Measurements from ENCODE around the gene NCOR2. TPM values are rescaled to one million over a fixed set of nuclear protein-coding genes. Genes with fewer than 3 reads are reported as not detected.
A peak's percentile ranks its signal among the peaks of the same experiment; 100 is the strongest.

NCOR2 gene
- total RNA-seq: 10 to 100 TPM; 92.9 to 99.9 TPM

DNA sequence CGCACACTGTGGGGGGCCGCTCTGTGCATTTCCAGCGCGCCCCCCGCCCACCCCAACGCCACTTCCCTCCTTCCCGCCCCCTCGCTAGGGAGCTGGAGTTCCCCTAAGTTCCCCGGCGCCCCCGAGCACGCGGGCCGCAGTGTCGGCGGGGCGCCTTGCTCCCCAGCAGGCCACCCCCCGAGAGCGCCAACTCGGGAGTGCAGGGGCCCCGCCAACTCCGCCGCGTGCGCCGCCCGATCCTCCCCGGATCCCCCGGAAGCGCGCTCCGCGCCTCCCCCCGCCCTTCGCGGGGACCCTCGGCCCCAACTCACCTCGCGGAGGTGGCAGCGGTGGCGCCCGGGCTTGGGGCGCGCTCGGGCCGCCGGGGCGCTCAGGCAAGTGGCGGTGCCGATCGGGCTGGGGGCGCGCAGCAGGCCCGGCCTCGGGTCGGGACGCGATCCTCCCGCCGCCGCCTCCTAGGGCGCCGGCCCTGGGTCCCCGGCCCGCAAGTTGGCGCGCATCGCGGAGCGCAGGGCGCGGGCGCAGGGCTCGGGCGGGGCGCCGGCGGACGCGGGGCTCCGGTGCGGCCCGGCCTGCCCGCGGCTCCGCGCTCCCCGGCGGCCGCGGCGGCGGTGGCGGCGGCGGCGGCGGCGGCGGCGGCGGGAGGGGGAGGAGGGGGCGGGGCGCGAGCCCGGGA lies at the start of gene NCOR2:
Gene NCOR2, minus strand, starts transcription at position 616 of the 676 bp plus-strand sequence. CDS start 72,361 bp downstream, outside the sequence.
- POLR2A ChIA-PET: no interaction called here
- Mint-ChIP-seq H3K27me3 (ENCODE audit: low read depth) (peaks cover 5% of the 10 kb centered on the region), H3K4me3 (peak within 1 kb of the TSS; percentile 94), H3K9me3 (ENCODE audit: insufficient read depth) (no peaks in the 10 kb centered on the region), H3K27ac (peak within 1 kb of the TSS; percentile 86), H3K4me1 (ENCODE audit: low read depth) (peaks cover 29% of the 10 kb centered on the region), H3K36me3 (ENCODE audit: low read depth) (no peaks in the 10 kb centered on the region)
- peak; percentile 43 for ATAC-seq
- DNase-seq: peak; percentile 60
- CTCF ChIA-PET: no interaction called here

DNA sequence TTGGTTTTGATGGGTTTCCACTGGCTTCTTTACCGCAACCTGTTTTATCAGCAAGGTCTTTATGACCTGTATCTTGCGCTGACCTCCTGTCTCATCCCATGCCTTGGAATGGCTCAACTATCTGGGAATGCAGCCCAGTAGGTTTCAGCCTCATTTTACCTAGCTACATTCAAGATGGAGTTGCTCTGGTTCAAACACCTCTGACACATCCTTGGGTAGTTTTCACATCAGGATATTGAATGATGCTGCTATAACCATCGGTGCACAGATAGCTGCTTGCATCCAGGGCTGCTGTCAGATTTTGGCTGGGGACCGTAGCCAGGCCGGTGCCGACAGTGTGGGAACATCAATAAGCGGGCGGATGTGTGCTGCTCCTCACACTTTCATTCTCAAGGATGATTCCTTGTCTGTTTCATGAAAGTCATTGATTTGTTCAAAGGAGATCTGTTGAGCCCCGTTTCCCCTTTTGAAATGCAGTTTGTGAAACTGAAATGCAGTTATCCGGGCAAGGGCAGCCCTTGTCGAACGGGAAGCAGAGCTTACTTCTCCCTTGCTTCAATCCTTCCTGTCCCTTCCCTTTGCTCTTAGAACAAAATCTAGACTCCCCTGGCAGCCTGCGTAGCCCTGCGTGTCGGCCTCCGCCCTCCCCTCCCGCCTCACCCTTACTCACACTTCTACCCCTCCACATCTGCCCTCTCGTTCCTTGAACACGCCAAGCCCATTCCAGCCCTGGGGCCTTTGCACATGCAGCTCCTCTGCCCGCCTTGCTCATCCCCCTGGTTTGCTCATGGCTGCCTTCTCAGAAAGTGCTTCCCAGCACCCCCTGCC lies 49.2 kb upstream of the NCOR2 start:
- CTCF ChIA-PET: no interaction called here
- Mint-ChIP-seq H3K9me3 (ENCODE audit: insufficient read depth) (no peaks in the 10 kb centered on the region), H3K4me1 (ENCODE audit: low read depth) (no peaks in the 10 kb centered on the region), H3K27ac (no peak overlapping the region), H3K36me3 (ENCODE audit: low read depth) (no peaks in the 10 kb centered on the region), H3K4me3 (no peak overlapping the region), H3K27me3 (ENCODE audit: low read depth) (peaks cover 5% of the 10 kb centered on the region)
- ATAC-seq (no peak), DNase-seq (no peak)
- POLR2A ChIA-PET: no interaction called here

DNA sequence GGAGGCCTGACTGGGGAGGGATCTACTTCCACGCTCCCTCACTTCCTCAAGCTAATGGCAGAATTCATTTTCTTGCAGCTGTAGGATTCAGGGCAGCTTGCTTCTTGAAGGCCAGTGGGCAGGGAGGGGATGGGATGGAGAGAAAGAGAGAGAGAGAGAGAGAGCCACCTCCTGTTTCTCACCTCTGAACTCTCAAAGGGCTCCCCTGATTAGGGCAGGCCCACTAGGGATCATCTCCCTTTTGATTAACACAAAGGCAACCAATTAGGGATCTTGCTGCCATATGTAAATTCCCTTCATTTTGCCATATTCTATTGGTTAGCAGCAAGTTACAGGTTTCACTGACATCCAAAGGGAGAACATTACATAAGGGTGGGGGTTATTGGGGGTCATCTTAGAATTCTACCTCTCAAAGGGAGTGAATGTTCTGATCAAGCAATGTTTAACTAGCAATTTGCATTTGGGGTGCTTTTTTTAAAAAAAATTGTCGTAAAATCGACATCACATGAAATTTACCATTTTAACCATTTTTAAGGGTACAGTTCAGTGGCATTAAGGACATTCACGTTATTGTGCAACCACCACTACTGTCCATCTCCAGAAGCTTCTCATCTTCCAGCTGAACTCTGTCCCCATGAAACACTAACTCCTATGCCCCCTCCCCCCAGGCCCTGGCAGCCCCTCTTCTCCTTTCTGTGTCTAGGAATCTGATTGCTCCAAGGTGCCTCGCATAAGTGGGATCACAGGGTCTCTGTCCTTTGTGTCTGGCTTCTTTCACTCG lies 47.3 kb upstream of the NCOR2 start:
- Mint-ChIP-seq H3K36me3 (ENCODE audit: low read depth) (no peaks in the 10 kb centered on the region), H3K27me3 (ENCODE audit: low read depth) (peaks cover 11% of the 10 kb centered on the region), H3K9me3 (ENCODE audit: insufficient read depth) (no peaks in the 10 kb centered on the region), H3K4me1 (ENCODE audit: low read depth) (peaks cover 12% of the 10 kb centered on the region), H3K4me3 (no peak overlapping the region), H3K27ac (no peak overlapping the region)
- ATAC-seq: no peak
- POLR2A ChIA-PET: interaction anchor here (0.6 kb wide), 1 partner anchor 18 kb away, joined by 3 read pairs; no protein-coding TSS in a partner anchor
- DNase-seq: no peak
- CTCF ChIA-PET: no interaction called here

DNA sequence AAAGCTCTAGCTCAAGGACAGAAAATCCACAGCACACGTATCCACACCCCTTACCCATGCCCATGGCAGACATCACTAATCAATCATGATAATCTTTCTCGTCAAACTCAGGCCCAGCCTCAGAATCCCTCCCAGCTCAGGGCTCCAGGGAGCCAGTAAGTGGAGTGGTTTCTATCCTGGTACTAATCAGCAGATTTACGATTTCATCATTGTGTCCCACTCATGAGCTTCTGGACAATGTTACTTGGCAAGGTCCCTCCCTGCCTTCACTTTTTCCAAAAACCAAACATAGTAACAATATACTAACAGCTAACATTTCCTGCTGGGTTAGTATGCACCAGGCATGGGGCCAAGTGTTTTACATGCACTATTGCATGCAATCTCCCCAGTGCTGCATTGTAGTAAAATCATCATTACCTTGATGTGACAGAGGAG lies 45.8 kb upstream of the NCOR2 start:
- H3K4me1 Mint-ChIP-seq (ENCODE audit: low read depth): peaks cover 27% of the 10 kb centered on the region
- CTCF ChIA-PET: no interaction called here
- H3K27me3 Mint-ChIP-seq (ENCODE audit: low read depth): peaks cover 23% of the 10 kb centered on the region
- no peak overlapping the region for H3K4me3 Mint-ChIP-seq
- no peak overlapping the region for H3K27ac Mint-ChIP-seq
- H3K36me3 Mint-ChIP-seq (ENCODE audit: low read depth): no peaks in the 10 kb centered on the region
- H3K9me3 Mint-ChIP-seq (ENCODE audit: insufficient read depth): no peaks in the 10 kb centered on the region
- ATAC-seq (no peak), DNase-seq (no peak)
- POLR2A ChIA-PET: no interaction called here

DNA sequence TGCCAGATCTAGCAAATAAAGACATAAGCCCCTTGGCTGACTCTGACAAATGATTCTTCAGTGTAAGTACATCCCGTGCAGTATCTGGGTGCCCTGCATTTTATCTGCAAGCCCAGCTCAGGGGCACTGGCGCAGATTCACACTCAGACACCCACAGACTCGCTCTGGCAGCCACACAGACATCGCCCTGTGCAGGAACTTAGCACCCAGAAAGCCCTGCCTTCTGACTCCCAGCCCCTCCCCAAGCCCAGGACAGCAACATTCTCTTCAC lies 44.9 kb upstream of the NCOR2 start:
- ATAC-seq (no peak), DNase-seq (no peak)
- CTCF ChIA-PET: no interaction called here
- Mint-ChIP-seq H3K4me1 (ENCODE audit: low read depth) (peaks cover 32% of the 10 kb centered on the region), H3K4me3 (no peak overlapping the region), H3K36me3 (ENCODE audit: low read depth) (no peaks in the 10 kb centered on the region), H3K9me3 (ENCODE audit: insufficient read depth) (no peaks in the 10 kb centered on the region), H3K27me3 (ENCODE audit: low read depth) (peaks cover 30% of the 10 kb centered on the region), H3K27ac (no peak overlapping the region)
- POLR2A ChIA-PET: no interaction called here

DNA sequence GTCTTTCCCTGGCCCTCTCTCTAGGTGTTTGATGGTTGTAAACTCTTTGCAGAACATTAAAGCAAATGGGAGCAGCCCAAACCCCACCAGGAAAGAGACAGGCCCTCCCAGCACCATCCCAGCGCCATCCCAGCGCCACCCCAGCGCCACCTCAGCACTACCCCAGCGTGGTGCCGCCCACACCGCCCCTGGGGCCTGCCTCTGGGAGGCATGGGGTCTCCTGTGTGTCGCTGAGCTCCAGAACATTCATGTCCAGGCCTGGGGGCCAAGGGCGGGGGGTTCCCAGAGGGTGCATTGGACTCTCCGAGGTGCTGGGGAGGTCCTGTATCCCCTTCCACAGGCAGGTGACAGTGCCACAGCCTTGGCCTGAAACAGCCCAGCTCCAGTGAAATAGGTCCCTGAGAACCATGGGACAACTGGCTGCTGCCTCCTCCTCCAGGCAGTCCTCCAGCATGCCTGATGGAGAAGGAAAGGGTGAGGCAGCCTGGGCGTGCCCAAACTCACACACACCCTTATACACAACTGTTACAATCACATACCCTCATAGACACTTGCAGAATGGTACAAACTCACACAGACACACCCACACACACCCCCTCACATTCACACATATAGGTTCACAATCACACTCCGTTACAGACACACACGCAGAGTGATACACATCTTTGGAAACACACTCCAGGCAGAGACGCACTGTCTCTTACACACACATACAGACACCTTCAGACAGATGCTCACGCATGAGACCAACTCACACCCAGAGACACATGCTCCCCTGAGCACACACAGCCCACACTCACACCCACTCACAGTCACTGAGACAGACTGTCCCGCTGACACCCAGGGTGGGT lies 44.4 kb upstream of the NCOR2 start:
- H3K4me3 Mint-ChIP-seq: no peak overlapping the region

DNA sequence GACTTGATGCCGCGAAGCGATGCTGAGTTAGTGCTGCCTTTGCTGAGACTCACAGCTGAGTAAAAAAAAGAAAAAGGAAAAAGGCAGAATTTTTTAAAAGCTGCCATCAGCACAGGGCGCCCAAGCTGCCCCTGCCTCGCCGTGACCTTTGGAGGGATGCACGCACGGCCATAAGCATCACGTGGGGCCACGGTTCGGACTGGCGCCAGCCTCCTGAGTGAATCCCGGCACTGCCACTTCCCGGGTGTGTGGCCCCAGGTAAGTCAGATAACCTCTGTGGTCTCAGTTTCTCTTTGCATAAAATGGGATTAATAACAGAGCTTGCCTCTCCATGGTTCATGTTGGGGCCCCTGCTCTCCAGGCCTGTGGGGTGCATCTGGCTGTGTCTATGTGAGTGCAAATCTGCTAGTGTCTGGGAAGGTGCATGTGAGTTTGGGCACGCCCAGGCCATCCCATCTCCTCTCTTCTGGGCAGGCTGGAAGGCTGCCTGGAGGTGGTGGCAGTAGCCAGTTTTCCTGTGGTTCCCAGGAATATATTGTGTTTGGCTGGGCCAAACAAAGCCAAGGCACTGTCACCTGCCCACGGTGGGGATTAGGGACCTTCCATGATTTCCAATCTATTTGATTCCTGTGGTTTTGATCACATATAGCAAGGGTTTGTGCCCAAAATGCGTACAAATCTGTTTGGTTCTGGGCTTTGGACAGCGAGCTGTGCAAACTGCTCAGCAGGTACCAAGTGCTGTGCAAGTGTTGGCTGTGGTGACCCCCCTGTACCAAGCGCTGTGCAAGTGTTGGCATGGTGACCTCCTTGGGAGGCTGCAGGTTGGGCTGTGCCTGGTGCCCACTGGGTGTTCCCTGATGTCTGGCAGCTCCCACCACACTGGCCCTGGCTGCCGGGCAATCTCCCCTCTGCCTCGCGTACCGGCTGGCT lies 43.5 kb upstream of the NCOR2 start:
- peaks cover 32% of the 10 kb centered on the region for H3K4me1 Mint-ChIP-seq (ENCODE audit: low read depth)
- CTCF ChIA-PET: interaction anchor here (0.7 kb wide), 1 partner anchor 40 kb away, joined by 3 read pairs; no protein-coding TSS in a partner anchor
- H3K9me3 Mint-ChIP-seq (ENCODE audit: insufficient read depth): no peaks in the 10 kb centered on the region
- no peak for DNase-seq
- H3K4me3 Mint-ChIP-seq: no peak overlapping the region
- no peaks in the 10 kb centered on the region for H3K36me3 Mint-ChIP-seq (ENCODE audit: low read depth)
- H3K27ac Mint-ChIP-seq: no peak overlapping the region
- POLR2A ChIA-PET: interaction anchor here (0.6 kb wide), 1 partner anchor 906 kb away, joined by 3 read pairs; no protein-coding TSS in a partner anchor
- peaks cover 33% of the 10 kb centered on the region for H3K27me3 Mint-ChIP-seq (ENCODE audit: low read depth)
- ATAC-seq: no peak

More for the DNA sequence above, 44.4 kb upstream of the NCOR2 start:
- Mint-ChIP-seq H3K27me3 (ENCODE audit: low read depth) (peaks cover 33% of the 10 kb centered on the region), H3K9me3 (ENCODE audit: insufficient read depth) (no peaks in the 10 kb centered on the region), H3K36me3 (ENCODE audit: low read depth) (no peaks in the 10 kb centered on the region), H3K27ac (no peak overlapping the region), H3K4me1 (ENCODE audit: low read depth) (peaks cover 32% of the 10 kb centered on the region)
- POLR2A ChIA-PET: no interaction called here
- CTCF ChIA-PET: no interaction called here
- DNase-seq (no peak), ATAC-seq (no peak)

DNA sequence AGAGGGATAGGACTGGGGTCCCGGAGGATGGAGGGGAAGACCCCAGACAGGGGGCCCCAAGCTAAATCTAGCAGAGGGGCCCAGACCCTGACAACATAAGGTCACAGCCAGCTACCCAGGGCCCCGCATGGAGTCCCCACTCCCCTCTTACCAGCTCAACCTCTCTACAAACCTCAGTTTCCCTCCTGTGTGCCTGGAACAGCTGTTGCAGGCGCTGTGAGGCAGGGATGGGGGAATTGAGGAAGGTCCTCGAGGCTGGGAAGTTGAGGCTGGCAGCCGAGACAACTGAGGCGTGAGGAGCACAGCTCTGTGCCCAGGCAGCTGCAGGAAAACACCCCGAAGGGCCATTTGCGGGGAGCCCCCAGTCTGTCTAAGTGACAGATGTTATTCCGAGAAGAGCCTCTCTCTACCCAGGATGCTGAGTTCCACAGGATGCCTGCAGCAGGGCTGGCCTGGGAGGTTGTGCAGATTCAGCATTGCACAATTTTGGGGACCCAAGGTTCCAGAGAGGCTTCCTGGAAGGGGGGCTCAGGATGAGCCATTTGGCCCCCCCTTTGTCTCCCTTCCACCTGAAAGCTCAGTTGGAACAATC lies 42.7 kb upstream of the NCOR2 start:
- Mint-ChIP-seq H3K9me3 (ENCODE audit: insufficient read depth) (no peaks in the 10 kb centered on the region), H3K4me3 (no peak overlapping the region), H3K27ac (no peak overlapping the region), H3K27me3 (ENCODE audit: low read depth) (peaks cover 33% of the 10 kb centered on the region), H3K36me3 (ENCODE audit: low read depth) (no peaks in the 10 kb centered on the region), H3K4me1 (ENCODE audit: low read depth) (peaks cover 32% of the 10 kb centered on the region)
- POLR2A ChIA-PET: interaction anchor here (0.6 kb wide), 1 partner anchor 905 kb away, joined by 3 read pairs; no protein-coding TSS in a partner anchor
- DNase-seq (no peak), ATAC-seq (no peak)
- CTCF ChIA-PET: interaction anchor here (0.7 kb wide), 1 partner anchor 39 kb away, joined by 3 read pairs; no protein-coding TSS in a partner anchor

DNA sequence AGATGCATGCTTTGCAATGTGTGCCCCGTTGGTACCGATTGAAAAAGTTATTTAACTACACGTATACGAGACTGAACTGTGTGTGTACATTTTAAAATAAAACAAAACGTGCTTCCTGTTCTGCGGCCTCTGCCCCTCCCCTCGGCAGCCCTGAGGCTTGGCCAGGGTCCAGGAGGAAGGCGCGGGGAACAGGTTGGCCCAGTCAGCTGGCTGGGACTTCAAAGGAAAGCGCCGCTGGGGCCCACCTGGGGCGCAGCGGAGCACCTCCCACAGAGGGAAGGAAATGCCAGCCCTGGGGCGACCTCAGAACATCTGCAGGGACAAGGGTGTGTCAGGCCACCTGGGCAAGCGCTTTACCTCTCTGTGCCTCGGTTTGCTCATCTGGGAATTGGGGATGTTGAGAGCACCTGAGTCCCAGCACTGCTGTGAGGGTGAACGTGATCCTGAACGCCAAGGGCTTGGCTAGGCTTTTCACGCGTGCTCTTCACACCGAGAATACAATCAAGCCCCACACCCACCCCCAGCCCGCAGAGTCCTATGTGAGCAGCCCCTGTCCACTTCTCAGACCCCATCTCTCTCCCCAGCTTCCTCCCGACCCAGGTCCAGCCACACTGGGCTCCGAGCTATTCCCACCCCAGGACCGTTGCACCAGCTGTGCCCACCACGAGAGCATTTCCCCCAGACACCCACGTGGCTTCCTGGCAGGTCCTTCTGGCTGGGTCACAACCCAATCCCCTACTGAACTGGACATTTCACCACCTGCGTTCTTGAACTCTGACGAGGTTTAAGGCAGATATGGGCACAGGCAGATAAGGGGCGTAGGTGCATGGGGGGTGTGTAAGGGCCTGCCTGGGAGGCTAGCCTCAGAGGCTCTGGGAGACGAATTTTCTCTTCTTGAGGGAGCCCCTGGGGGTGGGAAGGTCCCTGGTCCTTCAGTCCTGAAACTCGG lies 41.9 kb upstream of the NCOR2 start:
- Mint-ChIP-seq H3K27ac (peak overlapping the region; percentile 33), H3K36me3 (ENCODE audit: low read depth) (no peaks in the 10 kb centered on the region), H3K4me1 (ENCODE audit: low read depth) (peaks cover 32% of the 10 kb centered on the region), H3K9me3 (ENCODE audit: insufficient read depth) (no peaks in the 10 kb centered on the region), H3K4me3 (peak overlapping the region; percentile 60), H3K27me3 (ENCODE audit: low read depth) (peaks cover 33% of the 10 kb centered on the region)
- CTCF ChIA-PET: no interaction called here
- DNase-seq (peak; percentile 84), ATAC-seq (peak; percentile 91)
- POLR2A ChIA-PET: no interaction called here

DNA sequence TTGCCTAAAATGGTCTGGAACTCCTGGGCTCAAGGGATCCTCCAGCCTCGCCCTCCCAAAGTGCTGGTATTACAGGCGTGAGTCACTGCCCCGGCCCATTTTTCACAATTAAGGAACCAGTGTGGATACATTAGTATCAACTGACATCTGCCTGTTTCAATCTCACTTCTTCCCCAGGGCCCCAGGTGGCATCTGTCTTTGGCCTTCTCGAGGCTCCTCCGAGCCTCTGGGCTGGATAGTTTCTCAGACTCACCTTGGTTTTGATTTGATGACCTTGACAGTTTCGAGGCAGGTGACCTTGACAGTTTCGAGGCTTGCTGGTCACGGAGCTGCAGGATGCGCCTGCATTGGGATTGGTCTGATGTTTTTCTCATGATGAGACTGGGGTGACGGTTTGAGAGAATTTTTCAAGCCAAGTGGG lies 41.0 kb upstream of the NCOR2 start:
- ATAC-seq (no peak), DNase-seq (no peak)
- peak overlapping the region; percentile 60 for H3K4me3 Mint-ChIP-seq
- H3K4me1 Mint-ChIP-seq (ENCODE audit: low read depth): peaks cover 32% of the 10 kb centered on the region
- peaks cover 34% of the 10 kb centered on the region for H3K27me3 Mint-ChIP-seq (ENCODE audit: low read depth)
- H3K27ac Mint-ChIP-seq: peak overlapping the region; percentile 33
- CTCF ChIA-PET: no interaction called here
- H3K36me3 Mint-ChIP-seq (ENCODE audit: low read depth): no peaks in the 10 kb centered on the region
- POLR2A ChIA-PET: no interaction called here
- H3K9me3 Mint-ChIP-seq (ENCODE audit: insufficient read depth): no peaks in the 10 kb centered on the region
